ENCODE results near the gene TMEM156.

TMEM156 gene

DNA sequence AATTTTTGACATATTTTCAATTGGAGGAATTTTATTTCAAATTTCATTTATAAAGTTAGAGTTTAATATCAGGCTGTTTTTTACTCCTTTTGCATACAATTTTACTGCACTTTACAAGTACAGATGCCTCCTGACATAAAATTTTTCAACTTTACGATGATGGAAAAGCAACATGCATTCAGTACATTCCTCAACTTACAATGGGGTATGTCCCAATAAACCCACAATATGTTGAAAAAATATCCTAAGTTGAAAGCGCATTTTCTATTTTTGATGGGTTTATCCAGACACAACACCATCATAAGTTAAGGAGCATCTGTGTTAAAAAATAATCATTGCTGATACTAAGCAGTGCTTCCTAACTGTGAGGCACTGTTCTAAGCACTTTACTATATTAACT lies 34.2 kb upstream of the TMEM156 start:
- TF ChIP-seq, protein P1, sequence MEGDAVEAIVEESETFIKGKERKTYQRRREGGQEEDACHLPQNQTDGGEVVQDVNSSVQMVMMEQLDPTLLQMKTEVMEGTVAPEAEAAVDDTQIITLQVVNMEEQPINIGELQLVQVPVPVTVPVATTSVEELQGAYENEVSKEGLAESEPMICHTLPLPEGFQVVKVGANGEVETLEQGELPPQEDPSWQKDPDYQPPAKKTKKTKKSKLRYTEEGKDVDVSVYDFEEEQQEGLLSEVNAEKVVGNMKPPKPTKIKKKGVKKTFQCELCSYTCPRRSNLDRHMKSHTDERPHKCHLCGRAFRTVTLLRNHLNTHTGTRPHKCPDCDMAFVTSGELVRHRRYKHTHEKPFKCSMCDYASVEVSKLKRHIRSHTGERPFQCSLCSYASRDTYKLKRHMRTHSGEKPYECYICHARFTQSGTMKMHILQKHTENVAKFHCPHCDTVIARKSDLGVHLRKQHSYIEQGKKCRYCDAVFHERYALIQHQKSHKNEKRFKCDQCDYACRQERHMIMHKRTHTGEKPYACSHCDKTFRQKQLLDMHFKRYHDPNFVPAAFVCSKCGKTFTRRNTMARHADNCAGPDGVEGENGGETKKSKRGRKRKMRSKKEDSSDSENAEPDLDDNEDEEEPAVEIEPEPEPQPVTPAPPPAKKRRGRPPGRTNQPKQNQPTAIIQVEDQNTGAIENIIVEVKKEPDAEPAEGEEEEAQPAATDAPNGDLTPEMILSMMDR (IDR thresholded peaks at IDR 0.05): no peak
- Histone ChIP-seq H3K79me2 (no peaks in the 10 kb centered on the region), H3K4me3 (ENCODE audit: low read depth, low read length) (no peak overlapping the region), H3K4me1 (no peaks in the 10 kb centered on the region), H3K36me3 (ENCODE audit: control insufficient read depth, insufficient read depth, low read length) (no peaks in the 10 kb centered on the region), H3K27ac (no peak overlapping the region), H3K27me3 (ENCODE audit: control insufficient read depth, insufficient read depth, low read length) (no peaks in the 10 kb centered on the region), H3K9me3 (ENCODE audit: control insufficient read depth, low read length) (no peaks in the 10 kb centered on the region), H3K4me2 (ENCODE audit: low read length) (no peak overlapping the region), H3K9ac (no peak overlapping the region), H2AFZ (no peak overlapping the region)

DNA sequence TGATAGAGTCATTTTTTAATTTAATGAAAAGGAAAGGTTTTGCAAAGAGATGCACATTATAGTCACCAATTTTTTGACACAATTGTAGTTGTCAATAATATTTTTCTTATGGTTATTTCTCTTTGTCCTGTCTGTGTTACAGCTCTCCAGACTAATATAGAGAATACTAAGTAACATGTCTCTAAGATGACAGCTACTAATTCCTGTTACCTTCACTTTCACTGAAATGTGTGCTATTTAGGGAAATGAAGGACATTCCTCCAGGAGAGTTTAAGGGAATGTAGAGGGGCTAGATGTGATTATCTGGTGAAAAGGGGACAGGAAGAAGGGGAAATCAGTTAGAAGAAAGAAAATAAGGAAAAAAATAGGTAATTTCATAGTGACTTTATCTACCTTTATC lies 31.2 kb upstream of the TMEM156 start:
- Histone ChIP-seq H3K36me3 (ENCODE audit: control insufficient read depth, insufficient read depth, low read length) (no peaks in the 10 kb centered on the region), H2AFZ (no peak overlapping the region), H3K27ac (no peak overlapping the region), H3K4me3 (ENCODE audit: low read depth, low read length) (no peak overlapping the region), H3K4me1 (no peaks in the 10 kb centered on the region), H3K9ac (no peak overlapping the region), H3K79me2 (no peaks in the 10 kb centered on the region), H3K9me3 (ENCODE audit: control insufficient read depth, low read length) (no peaks in the 10 kb centered on the region), H3K4me2 (ENCODE audit: low read length) (no peak overlapping the region), H3K27me3 (ENCODE audit: control insufficient read depth, insufficient read depth, low read length) (no peaks in the 10 kb centered on the region)
- TF ChIP-seq, protein P1 (IDR thresholded peaks at IDR 0.05): no peak

DNA sequence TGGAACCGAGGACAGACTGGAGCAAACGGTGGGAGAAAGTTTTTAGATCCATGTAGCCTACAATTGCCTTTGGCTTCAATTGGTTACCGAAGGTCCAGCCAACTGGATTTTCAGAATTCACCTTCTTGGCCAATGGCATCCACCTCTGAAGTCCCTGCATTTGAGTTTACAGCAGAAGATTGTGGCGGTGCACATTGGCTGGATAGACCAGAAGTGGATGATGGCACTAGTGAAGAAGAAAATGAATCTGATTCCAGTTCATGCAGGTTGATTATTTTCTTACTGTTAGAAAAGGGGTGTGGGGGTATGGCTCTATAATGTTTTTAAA lies 30.5 kb upstream of the TMEM156 start:
- Histone ChIP-seq H3K27ac (no peak overlapping the region), H2AFZ (no peak overlapping the region), H3K36me3 (ENCODE audit: control insufficient read depth, insufficient read depth, low read length) (no peaks in the 10 kb centered on the region), H3K4me2 (ENCODE audit: low read length) (no peak overlapping the region), H3K4me3 (ENCODE audit: low read depth, low read length) (no peak overlapping the region), H3K9me3 (ENCODE audit: control insufficient read depth, low read length) (no peaks in the 10 kb centered on the region), H3K79me2 (no peaks in the 10 kb centered on the region), H3K4me1 (no peaks in the 10 kb centered on the region), H3K9ac (no peak overlapping the region), H3K27me3 (ENCODE audit: control insufficient read depth, insufficient read depth, low read length) (no peaks in the 10 kb centered on the region)
- TF ChIP-seq, protein P1 (IDR thresholded peaks at IDR 0.05): no peak

DNA sequence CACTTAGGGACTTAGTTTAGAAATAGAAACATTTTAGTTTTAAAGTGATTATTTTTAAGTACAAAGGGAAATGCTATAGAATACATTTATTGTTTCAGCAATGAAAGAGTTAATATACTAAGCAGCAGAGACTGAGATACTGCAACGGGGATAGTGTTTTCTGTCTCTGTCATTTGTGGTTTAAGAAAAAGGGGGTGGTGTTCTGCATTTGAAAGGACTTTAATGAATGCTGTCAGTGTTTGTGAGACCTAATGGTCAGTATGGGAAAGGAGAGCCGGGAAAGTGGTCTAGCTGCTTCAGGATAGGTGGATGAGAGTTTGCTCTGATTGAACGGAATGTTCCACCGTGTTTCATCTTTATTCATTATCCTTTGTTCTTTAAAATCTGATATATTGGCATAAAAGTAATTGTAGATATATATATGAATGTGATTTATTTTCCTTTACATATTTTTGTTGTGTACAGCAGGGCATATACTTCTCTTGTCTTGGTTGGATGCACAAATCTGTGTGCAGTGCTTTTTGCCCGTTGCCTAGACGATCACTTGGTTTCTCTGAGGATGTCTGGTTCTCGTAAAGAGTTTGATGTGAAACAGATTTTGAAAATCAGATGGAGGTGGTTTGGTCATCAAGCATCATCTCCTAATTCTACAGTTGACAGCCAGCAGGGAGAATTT lies 30.0 kb upstream of the TMEM156 start, which contains the start of gene KLHL5:
Gene KLHL5, plus strand, starts transcription at position 139 of the 676 bp plus-strand sequence. Its CDS starts 421 bp downstream, at position 560.
- H3K4me3 ChIP-seq (ENCODE audit: low read depth, low read length): no peak within 1 kb of the TSS
- H2AFZ ChIP-seq: no peak within 1 kb of the TSS
- no peaks in the 10 kb centered on the region for H3K27me3 ChIP-seq (ENCODE audit: control insufficient read depth, insufficient read depth, low read length)
- H3K4me2 ChIP-seq (ENCODE audit: low read length): no peak within 1 kb of the TSS
- H3K27ac ChIP-seq: no peak within 1 kb of the TSS
- H3K4me1 ChIP-seq: no peaks in the 10 kb centered on the region
- no peaks in the 10 kb centered on the region for H3K9me3 ChIP-seq (ENCODE audit: control insufficient read depth, low read length)
- H3K36me3 ChIP-seq (ENCODE audit: control insufficient read depth, insufficient read depth, low read length): no peaks in the 10 kb centered on the region
- no peaks in the 10 kb centered on the region for H3K79me2 ChIP-seq
- H3K9ac ChIP-seq: no peak within 1 kb of the TSS
- TF ChIP-seq, protein P1 (IDR thresholded peaks at IDR 0.05): no peak

DNA sequence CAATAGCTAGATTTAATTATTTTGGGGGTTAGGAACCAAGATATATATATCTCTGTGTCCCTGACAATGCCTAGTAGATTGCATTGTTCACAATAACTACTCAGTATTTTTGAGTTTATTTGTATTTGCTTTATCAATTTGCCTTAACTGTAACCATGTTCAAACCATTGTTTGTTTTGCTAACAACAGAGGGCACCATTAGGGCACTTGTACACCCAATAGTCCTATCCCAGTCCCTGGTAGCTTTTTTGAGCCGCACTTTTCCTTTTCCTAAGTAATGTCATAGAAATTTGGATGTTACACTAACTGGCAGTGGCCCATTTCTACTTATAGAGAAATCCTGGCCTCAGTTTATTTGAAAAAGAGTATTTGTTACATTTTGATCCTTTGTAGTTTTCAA lies 29.2 kb upstream of the TMEM156 start:
- Histone ChIP-seq H3K4me1 (no peaks in the 10 kb centered on the region), H3K36me3 (ENCODE audit: control insufficient read depth, insufficient read depth, low read length) (no peaks in the 10 kb centered on the region), H3K9ac (no peak overlapping the region), H3K27ac (no peak overlapping the region), H3K4me2 (ENCODE audit: low read length) (no peak overlapping the region), H3K9me3 (ENCODE audit: control insufficient read depth, low read length) (no peaks in the 10 kb centered on the region), H2AFZ (no peak overlapping the region), H3K27me3 (ENCODE audit: control insufficient read depth, insufficient read depth, low read length) (no peaks in the 10 kb centered on the region), H3K79me2 (no peaks in the 10 kb centered on the region), H3K4me3 (ENCODE audit: low read depth, low read length) (no peak overlapping the region)
- TF ChIP-seq, protein P1 (IDR thresholded peaks at IDR 0.05): no peak

All from parathyroid adenoma (tissue), 2 donors.